Medulla oblongata (tissue), 1 donor: ENCODE measurements around the gene HDAC4.

ENCODE experiments used
- DNase-seq: peaks from one replicate; pipeline ENCODE4 v3.0.0-alpha.2; 2015; ENCODE audit errors: extremely low spot score

HDAC4 gene

DNA sequence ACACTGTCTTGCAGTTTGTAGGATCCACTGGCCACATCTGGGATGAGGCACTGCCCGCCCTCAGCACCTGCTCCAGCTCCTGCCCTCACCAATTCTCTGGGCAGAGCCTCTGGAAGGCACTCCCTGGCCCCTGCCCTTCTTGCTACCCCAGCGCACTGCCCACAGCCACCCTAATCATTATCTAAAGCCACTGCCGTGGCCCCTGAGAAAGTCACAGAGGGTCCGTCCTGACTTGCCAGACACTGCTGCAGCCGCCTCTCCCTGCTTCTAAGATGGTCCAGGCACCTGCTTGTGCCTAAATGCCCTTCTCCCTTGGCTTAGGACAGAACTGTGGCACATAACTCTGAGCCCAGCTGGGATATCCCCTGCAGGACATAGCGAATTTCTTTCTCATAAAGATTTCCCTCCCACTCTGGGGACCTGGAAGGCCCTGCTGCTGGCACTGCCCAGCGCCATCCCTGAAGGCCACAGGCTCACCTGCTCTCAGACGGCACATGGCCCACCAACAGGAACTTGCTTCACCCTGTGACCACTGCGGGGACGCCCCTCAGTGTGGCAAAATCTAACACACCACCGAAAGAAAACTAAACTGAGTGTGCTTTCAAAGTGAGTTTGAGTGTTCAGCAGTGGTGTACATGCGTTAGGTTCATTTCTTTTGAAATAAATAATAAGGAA lies 244.9 kb downstream of the HDAC4 start:
- no peak for DNase-seq

DNA sequence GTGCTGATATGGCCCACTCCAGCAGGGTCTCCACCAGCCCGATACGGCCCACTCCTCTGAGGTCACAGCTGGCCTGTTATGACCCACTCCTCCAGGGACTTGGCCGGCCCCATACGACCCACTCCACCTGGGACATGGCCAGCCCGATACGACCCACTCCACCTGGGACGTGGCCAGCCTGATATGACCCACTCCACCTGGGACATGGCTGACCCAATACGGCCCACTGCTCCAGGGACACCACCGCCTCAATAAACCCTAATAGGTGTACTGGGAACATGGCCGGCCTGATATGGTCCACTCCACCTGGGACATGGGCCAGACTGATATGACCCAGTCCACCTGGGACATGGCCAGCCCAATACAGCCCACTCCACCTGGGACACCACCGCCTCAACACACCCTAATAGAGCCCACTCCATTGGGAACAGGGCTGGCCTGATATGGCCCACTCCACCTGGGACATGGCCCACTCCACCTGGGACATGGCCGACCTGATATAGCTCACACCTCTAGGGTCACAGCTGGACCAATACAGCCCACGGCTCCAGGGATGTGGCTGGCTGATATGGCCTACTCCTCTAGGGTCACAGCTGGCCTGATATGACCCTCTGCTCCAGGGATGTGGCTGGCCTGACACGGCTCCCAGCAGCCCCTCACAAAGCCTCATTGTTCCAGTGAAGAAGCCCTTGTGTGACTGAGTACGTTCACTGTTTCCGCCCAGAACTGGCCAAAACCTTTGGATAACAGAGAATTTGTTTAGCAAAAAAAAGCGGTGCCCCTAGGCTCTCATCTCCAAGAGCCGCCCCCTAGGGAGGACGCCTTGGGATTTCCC lies 245.6 kb downstream of the HDAC4 start:
- DNase-seq, result peak; percentile 96

DNA sequence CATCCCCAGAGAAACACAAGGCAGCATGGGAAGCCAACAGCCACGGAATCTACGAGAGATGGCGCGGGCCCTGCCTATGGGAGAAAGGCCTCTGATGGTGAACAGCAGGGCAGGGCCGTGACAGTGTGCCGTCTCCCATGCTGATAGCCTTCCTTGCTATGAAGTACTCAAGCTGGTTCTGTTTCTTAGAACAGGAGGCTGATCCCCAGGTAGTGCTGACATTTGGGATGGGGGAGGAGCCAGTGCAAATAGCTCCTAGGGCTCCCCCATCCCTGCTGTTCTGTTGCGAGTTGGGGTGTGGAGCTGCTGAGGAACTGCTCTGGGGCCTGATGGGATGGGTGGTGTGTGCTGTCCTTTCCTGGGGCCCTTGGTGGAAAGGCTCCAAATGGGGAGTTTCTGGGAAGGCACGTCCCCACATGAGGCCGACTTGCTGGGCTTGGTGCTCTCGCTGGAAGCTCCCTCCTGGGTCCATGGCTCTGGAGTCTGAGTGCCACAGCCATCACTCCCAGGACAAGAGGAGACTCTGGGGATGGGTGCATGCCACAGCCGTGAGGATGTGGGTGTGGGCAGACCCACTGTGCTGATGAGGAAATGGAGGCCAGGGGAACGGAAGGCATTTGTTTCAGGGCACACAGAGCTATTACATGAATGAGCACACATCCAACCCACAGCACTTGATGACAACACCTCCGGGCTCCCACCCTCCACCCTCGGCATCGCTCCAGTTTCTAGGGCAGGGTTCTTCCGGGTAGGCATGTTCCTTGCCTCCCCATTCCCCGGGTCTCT lies 246.8 kb downstream of the HDAC4 start:
- no peak for DNase-seq

- DNase-seq, result no peak
Observed at GRCh38 chr2:239152916-239153305, 247.9 kb downstream of the HDAC4 start.

- DNase-seq, result no peak
Observed at GRCh38 chr2:239152239-239152915, 248.4 kb downstream of the HDAC4 start.

DNA sequence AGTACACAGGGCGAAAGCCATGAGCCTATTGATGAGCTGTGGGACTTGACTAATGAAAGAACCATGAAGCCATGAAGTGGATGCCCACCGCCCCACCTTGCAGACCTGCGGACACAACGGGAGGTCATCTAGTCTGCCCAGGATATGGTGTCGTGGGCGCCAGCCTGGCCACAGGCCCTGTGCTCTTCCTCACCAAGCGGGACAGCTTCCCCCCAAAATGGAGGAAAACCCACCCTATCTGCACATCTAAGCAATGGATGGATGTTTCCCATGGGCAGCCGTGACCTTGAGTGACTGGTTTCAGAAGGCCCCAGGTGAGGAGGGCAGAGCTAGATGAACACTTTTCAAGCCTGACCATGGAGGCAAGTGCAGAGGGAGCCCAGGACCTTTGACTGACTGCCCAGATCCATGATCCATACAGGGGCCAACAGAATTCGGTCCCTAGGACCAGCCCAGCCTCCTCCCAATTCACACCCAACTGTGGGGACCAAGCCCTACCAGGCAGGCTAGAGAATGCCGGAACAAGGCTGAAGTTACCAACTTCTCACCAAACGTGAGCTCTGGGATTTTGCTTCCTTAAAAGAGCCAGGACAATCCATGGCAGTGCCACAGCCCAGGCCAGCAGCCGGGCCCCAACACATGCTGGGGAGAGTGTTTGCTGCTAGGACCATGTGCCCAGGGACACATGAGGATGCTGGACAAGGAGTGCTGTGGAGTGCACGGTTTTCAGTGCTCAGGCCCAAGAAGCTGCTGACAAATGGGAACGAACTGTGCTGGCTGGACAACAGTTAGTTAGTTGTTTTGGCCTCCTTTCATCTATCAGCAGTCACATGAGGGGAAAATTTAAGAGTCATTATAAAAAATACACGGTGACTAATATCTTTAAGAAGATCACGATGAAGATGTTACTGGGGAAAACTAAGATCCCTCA lies 249.4 kb downstream of the HDAC4 start:
- DNase-seq, result peak; percentile 61

GRCh38 chr2:239150125-239151011 lies 250.5 kb downstream of the HDAC4 start:
- DNase-seq, result no peak

GRCh38 chr2:239149501-239149900 lies 251.3 kb downstream of the HDAC4 start:
- DNase-seq, result no peak

DNA sequence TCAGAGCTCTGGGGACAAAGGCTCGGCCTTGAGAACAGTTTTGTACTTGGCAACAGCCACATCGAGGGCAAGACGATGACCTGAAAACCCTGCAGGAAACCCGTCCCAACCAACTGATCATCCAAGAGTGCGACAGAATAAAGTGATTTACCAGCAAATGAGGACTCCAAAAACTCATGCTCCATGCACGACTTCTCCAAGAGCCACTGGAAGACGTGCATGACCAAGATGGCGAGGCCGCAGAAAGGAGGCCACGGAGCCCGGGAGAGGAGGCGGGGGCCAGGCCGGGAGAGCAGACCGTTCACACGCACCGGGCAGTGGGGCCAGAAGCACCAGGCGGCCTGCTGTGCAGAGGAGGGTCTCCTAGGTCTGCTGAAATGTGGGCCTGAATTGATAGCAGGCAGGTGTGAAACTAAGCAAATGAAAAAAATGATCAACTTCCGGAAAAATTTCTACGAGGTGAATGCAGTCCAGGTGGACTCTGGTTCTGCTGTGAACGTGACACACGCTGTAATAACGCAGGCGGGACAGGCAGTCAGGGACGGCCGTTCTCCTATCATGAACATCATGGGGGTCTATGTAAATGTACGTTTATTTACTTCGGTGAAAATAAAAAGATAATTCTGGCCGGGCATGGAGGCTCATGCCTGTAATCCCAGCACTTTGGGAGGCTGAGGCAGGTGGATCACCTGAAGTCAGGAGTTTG lies 252.2 kb downstream of the HDAC4 start:
- no peak for DNase-seq

DNA sequence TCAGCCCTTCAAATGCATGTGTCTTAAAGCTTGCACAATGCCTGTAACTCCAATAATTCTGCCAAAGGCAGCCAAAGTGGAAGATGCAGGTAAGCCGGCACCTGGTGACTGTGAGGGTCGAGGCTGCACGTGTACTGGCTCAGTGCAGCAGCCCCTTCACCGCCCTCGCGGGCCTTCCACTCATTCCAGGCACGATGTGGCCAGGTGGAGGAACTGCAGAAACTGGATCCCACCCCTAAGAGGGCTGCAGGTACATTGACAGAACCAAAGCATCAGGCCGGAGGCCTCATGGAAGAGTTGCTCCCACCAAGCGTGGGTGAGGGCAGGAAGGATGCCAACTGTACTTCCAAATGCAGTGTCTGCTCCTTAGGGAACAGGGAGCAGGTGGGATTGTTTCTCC lies 253.4 kb downstream of the HDAC4 start:
- DNase-seq, result no peak

DNA sequence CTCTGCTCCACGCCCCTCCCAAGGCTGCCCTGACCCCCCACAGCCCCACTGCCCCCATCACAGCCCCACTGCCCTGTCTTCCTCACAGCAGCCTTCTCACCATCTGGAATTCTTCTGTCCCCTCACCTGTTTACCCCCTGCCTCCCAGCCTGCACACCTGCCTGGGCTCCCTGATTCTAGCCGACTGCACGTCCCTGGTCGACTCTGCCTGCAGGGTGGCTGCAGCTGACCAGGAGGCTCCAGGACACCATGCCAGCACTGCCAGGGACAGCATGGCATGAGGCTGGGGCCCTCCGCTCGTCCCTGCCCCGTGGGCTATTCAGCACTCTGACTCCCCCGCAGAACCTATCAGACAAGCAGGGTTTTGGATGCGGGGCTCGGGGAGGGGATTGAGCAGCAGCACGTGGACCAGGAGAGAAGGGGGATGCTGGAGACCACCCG lies 254.1 kb downstream of the HDAC4 start:
- DNase-seq, result no peak

GRCh38 chr2:239146011-239146641 lies 254.7 kb downstream of the HDAC4 start:
- DNase-seq, result no peak

DNA sequence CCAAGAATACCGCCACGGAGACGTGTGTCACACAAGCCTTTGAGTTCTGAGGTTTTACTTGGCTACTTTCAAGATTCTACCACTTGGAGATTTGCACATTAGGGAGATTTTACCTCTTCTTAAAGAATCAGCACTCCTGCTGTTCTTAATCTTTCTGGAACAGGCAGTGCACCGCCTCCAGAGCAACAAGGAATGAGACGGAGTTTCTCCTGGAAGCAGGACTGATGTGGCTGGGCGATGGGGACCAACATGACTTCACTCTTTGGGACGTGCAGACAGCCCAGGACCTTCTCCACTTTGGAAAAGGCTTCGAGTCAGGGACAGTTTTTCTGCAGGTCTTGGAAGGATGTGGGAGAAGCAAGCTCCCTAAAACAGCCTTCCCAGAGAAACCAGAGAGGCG lies 255.2 kb downstream of the HDAC4 start:
- DNase-seq, result no peak

DNA sequence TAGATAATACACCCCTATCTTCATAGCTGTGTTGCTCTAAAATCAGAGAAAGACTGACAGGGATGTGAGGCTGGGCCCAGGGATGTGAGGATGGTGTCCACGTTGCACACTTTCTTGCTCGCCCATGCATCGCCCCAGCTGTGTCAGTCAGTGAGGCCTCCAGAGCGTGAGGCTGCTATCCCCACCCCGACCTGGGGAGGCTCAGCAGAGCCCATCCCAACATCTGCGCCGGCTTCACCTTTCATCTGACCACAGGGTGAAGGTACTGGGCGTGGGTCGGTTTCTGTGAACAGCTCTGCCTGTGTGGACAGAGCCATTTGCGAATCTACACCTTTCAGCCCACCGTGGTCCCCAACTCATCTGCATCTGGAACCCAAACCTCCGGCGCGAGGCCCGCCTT lies 255.7 kb downstream of the HDAC4 start:
- no peak for DNase-seq

DNA sequence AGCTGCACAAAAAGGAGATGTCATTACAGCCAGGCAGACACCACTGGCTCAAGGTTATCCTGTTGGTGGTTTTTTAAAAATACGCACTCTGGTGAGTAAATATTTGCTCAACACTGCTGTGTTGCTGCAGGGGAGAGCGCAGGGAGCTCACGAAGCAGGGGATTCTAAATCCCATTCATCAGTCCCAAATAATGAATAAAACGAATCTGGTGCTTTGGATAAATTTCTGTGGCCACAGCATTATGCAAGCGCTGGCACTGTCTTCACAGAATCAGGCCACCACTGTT lies 256.2 kb downstream of the HDAC4 start:
- DNase-seq, result no peak

- DNase-seq, result peak; percentile 70
Observed at GRCh38 chr2:239143858-239144712, 256.7 kb downstream of the HDAC4 start.

- DNase-seq, result no peak
Observed at GRCh38 chr2:239142806-239143205, 258.0 kb downstream of the HDAC4 start.

DNA sequence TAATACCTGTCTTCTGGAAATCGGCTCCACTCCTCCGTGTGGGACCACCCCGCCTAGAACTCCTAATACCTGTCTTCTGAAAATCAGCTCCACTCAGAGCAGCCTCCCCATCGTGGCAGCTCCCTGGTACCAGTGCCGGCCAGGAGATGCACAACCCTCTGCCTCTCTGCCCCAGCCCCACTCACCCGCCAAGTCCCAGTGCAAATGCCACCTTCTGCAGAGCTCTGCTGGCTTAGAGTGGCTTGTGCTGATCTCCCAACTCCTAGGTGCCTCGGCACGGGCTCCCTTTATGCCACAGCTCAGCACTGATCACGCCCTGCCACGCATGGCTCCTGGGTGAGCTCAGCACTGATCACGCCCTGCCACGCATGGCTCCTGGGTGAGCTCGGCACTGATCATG lies 258.5 kb downstream of the HDAC4 start:
- DNase-seq, result no peak
